ENCODE data around the gene ACACA. TPM values are rescaled to one million over a fixed set of nuclear protein-coding genes. Genes with fewer than 3 reads are reported as not detected.

Gene ACACA
- total and polyA plus RNA-seq, 9 of the 15 experiments (the other 6 are each of a cell fraction or from before 2014, with no cell fraction given): 35.9 to 135 (median 88.4) TPM

- no peak for TF ChIP-seq ZNF318 (IDR thresholded peaks at IDR 0.05; ENCODE audit: borderline replicate concordance in 1 of 2, low read depth in 1 of 2)
- no peak for TF ChIP-seq ELF4 (CRISPR knock-in tag; IDR thresholded peaks at IDR 0.05)
- TF ChIP-seq MECOM (CRISPR knock-in tag; IDR thresholded peaks at IDR 0.05): no peak
- TF ChIP-seq SMAD2 (IDR thresholded peaks at IDR 0.05; ENCODE audit: low read depth, low read length): no peak
- TF ChIP-seq ZNF311 (CRISPR knock-in tag; IDR thresholded peaks at IDR 0.05): no peak
- no peak for TF ChIP-seq ZBTB26 (CRISPR knock-in tag; IDR thresholded peaks at IDR 0.05)
- no peak for TF ChIP-seq TAF7 (tag; IDR thresholded peaks at IDR 0.05)
- TF ChIP-seq ZNF277 (CRISPR knock-in tag; IDR thresholded peaks at IDR 0.05; ENCODE audit: borderline replicate concordance): no peak
- no peak for TF ChIP-seq SREBF2 (CRISPR knock-in tag; IDR thresholded peaks at IDR 0.05)
- TF ChIP-seq ZC3H8 (IDR thresholded peaks at IDR 0.05): no peak
- TF ChIP-seq NR0B1 (IDR thresholded peaks at IDR 0.05; ENCODE audit: partially characterized antibody): no peak
- TF ChIP-seq SP1 (CRISPR knock-in tag; IDR thresholded peaks at IDR 0.05): no peak
- TF ChIP-seq BRCA1 (IDR thresholded peaks at IDR 0.05): no peak
- no peak for TF ChIP-seq BRCA1 (CRISPR knock-in tag; IDR thresholded peaks at IDR 0.05)
- TF ChIP-seq JUNB (CRISPR knock-in tag; conservative IDR thresholded peaks at IDR 0.05): no peak
- no peak for TF ChIP-seq YY1 (IDR thresholded peaks at IDR 0.05; ENCODE audit: borderline replicate concordance in 1 of 3, control insufficient read depth in 1 of 3, extremely low read depth in 1 of 3, insufficient read depth in 3 of 3, insufficient read length in 1 of 3, insufficient replicate concordance in 2 of 3, low read depth in 1 of 3, low read length in 2 of 3)
Observed at GRCh38 chr17:37358098-37358829, 48.4 kb downstream of the ACACA start (continued).

Data from K562 (cell line).